SK-N-SH (cell line): ENCODE measurements around the gene MBNL2. TPM values are rescaled to one million over a fixed set of nuclear protein-coding genes. Genes with fewer than 3 reads are reported as not detected.
A peak's percentile ranks its signal among the peaks of the same experiment; 100 is the strongest.

ENCODE experiments used
- CTCF ChIA-PET: fragments of 300-600, 350-600 bp; formaldehyde crosslinking; extraction: SDS; loops from one replicate; lab custom pipeline; 2021; lab: Yijun Ruan, JAX
- POLR2A ChIA-PET: fragments of 350-600 bp; sonication (Branson Sonifier 250); formaldehyde crosslinking; extraction: SDS; loops from one replicate; lab custom pipeline; 2020; ENCODE audit warnings: antibody characterized with exemption, inconsistent platforms; lab: Yijun Ruan, JAX
- DNase-seq: peaks from one replicate; pipeline ENCODE4 v3.0.0; 2012
- H2AFZ ChIP-seq: fragments of 200-600 bp; sonication (generic); 2 replicates; pipeline ENCODE4 v1.8.1; 2016; ENCODE audit warnings: antibody characterized with exemption, mild to moderate bottlenecking, low read depth
- H3F3A ChIP-seq: fragments of 200-600 bp; sonication (generic); replicated peaks from 2 replicates; pipeline ENCODE3; 2016; ENCODE audit warnings: antibody characterized with exemption, mild to moderate bottlenecking; ENCODE audit not compliant: insufficient read depth
- H3K27ac ChIP-seq, 2 experiments: fragments of 200-500 bp in 1 of 2; fragments of 200-600 bp in 1 of 2; sonication (Bioruptor generic) in 1 of 2; sonication (generic), shearing (Covaris generic) in 1 of 2; 2 replicates each; pipeline versions ENCODE4 v1.5.1 to v1.6.1; 2014 to 2016; ENCODE audit warnings: low read depth in 2 of 2, inconsistent platforms in 1 of 2, low read length in 1 of 2, mild to moderate bottlenecking in 1 of 2, mixed read lengths in 1 of 2
- H3K27me3 ChIP-seq: fragments of 200-600 bp; sonication (generic), shearing (Covaris generic); 2 replicates; pipeline ENCODE4 v1.6.1; 2016; ENCODE audit warnings: mixed run types; ENCODE audit not compliant: insufficient read depth
- H3K36me3 ChIP-seq, 2 experiments: fragments of 200-500 bp in 1 of 2; fragments of 200-600 bp in 1 of 2; sonication (Bioruptor generic) in 1 of 2; sonication (generic) in 1 of 2; replicated peaks in 1 of 2; 2 replicates each; pipeline versions ENCODE3 to v1.5.1; 2014 to 2016; ENCODE audit warnings: low read length in 1 of 2, mild to moderate bottlenecking in 1 of 2; ENCODE audit not compliant: insufficient read depth in 2 of 2, control insufficient read depth in 1 of 2
- H3K4me1 ChIP-seq, 2 experiments: fragments of 200-500 bp in 1 of 2; fragments of 200-600 bp in 1 of 2; sonication (Bioruptor generic) in 1 of 2; sonication (generic), shearing (Covaris generic) in 1 of 2; 2 replicates each; pipeline versions ENCODE4 v1.5.1 to v1.6.1; 2014 to 2016; ENCODE audit warnings: low read depth in 1 of 2, low read length in 1 of 2, mixed run types in 1 of 2; ENCODE audit not compliant: insufficient read depth in 2 of 2, control insufficient read depth in 1 of 2
- H3K4me2 ChIP-seq: fragments of 200-600 bp; sonication (generic), shearing (Covaris generic); 2 replicates; pipeline ENCODE4 v1.6.1; 2017; ENCODE audit warnings: mixed run types
- H3K4me3 ChIP-seq, 2 experiments: fragments of 200-500 bp in 1 of 2; fragments of 200-600 bp in 1 of 2; sonication (Bioruptor generic) in 1 of 2; sonication (generic), shearing (Covaris generic) in 1 of 2; 2 replicates each; pipeline versions ENCODE4 v1.5.1 to v1.8.1; 2014 to 2016; ENCODE audit warnings: low read depth in 2 of 2, inconsistent platforms in 1 of 2, low read length in 1 of 2, mild to moderate bottlenecking in 1 of 2, mixed read lengths in 1 of 2, moderate library complexity in 1 of 2
- H3K79me2 ChIP-seq: fragments of 200-600 bp; sonication (generic); 2 replicates; pipeline ENCODE4 v1.8.1; 2017; ENCODE audit warnings: mild to moderate bottlenecking; ENCODE audit not compliant: insufficient read depth
- H3K9ac ChIP-seq: fragments of 200-600 bp; sonication (generic); 2 replicates; pipeline ENCODE4 v1.6.1; 2017; ENCODE audit warnings: mixed run types
- H3K9me2 ChIP-seq: fragments of 200-600 bp; sonication (generic); 2 replicates; pipeline ENCODE4 v1.6.1; 2017; ENCODE audit warnings: mixed run types
- H3K9me3 ChIP-seq: fragments of 200-600 bp; sonication (generic); 2 replicates; pipeline ENCODE4 v1.6.1; 2017; ENCODE audit warnings: mixed run types, mild to moderate bottlenecking, moderate library complexity
- H4K20me1 ChIP-seq: fragments of 200-600 bp; sonication (generic); 2 replicates; pipeline ENCODE4 v1.6.1; 2017; ENCODE audit warnings: mild to moderate bottlenecking, mixed run types; ENCODE audit not compliant: insufficient read depth
- EP300 ChIP-seq, 2 experiments: IDR thresholded peaks; 2 replicates each; pipeline versions ENCODE4 v1.4.0 to v1.6.1; 2012; ENCODE audit warnings: borderline replicate concordance in 1 of 2, low read depth in 1 of 2, low read length in 1 of 2
- EZH2phosphoT487 ChIP-seq: fragments of 200-600 bp; sonication (generic); IDR thresholded peaks from 2 replicates; pipeline ENCODE4 v1.6.1; 2017; ENCODE audit warnings: low read depth, mixed run types, mild to moderate bottlenecking, antibody characterized with exemption, moderate library complexity, borderline replicate concordance
- FOSL2 ChIP-seq: IDR thresholded peaks from 2 replicates; pipeline ENCODE4 v1.4.0; 2012; ENCODE audit warnings: low read depth, mild to moderate bottlenecking, moderate library complexity, borderline replicate concordance
- GABPA ChIP-seq: IDR thresholded peaks from 2 replicates; pipeline ENCODE4 v1.4.0; 2012; ENCODE audit warnings: low read depth, mild to moderate bottlenecking
- JUND ChIP-seq: IDR thresholded peaks from 2 replicates; pipeline ENCODE4 v1.4.0; 2012
- RCOR1 ChIP-seq: fragments of 150-350 bp; IDR thresholded peaks from 2 replicates; pipeline ENCODE4 v1.6.1; 2017; ENCODE audit warnings: antibody characterized with exemption, low read length
- RFX5 ChIP-seq: IDR thresholded peaks from 2 replicates; pipeline ENCODE4 v1.6.1; 2012; ENCODE audit warnings: mild to moderate bottlenecking, improper control_type of control experiment, low read length
- RXRA ChIP-seq: IDR thresholded peaks from 2 replicates; pipeline ENCODE4 v1.4.0; 2012; ENCODE audit warnings: low read depth, mild to moderate bottlenecking, borderline replicate concordance
- SIN3A ChIP-seq: IDR thresholded peaks from 2 replicates; pipeline ENCODE4 v1.6.1; 2012; ENCODE audit warnings: low read depth, mild to moderate bottlenecking, low read length, moderate library complexity, borderline replicate concordance
- TEAD4 ChIP-seq: IDR thresholded peaks from 2 replicates; pipeline ENCODE4 v1.4.0; 2012; ENCODE audit warnings: mild to moderate bottlenecking, borderline replicate concordance; ENCODE audit not compliant: insufficient read depth
- YY1 ChIP-seq: IDR thresholded peaks from 2 replicates; pipeline ENCODE4 v1.4.0; 2012; ENCODE audit warnings: low read depth, mild to moderate bottlenecking
- polyA plus RNA-seq, 3 experiments: library from polyadenylated mRNA; depleted of rRNA; stranded (reverse); fragments of >200 nt; gene quantifications; 2 replicates each; pipeline ENCODE4 v1.2.3, GENCODE V29; 2012
- TF ChIP-seq, protein P1 (sequence below): IDR thresholded peaks from 2 replicates; pipeline ENCODE4 v1.6.1; 2012; ENCODE audit warnings: mild to moderate bottlenecking, low read depth, low read length, moderate library complexity
- TF ChIP-seq, protein P2 (sequence below): IDR thresholded peaks from 2 replicates; pipeline ENCODE4; 2012
- TF ChIP-seq, protein P3 (sequence below): IDR thresholded peaks from 2 replicates; pipeline ENCODE4 v1.4.0; 2012; ENCODE audit warnings: low read depth, borderline replicate concordance

MBNL2 gene
- polyA plus RNA-seq, 1 of the 3 experiments (the other 2 are of a cell fraction): 24.5 TPM

DNA sequence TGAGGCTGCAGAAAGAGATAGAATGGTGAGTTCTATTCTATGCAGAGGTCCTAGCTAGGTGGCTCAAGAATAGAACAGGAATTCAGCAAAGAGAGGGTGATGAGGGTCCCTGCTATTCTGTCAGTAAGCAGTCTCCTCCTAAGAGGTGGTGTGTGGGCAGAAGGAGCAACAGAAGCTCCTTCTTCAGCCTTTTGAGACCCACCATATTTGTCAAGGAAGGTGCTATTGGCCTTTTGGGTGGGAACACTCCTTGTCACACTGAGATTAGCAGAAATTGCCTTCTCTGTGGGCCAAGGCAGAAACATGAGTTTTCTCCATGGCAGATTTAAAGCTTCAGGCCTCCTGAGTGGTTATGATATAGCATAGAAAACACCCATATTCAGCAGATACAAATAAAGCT, 172.4 kb downstream of the MBNL2 start:
- CTCF ChIA-PET: interaction anchor here (1.2 kb wide), 1 partner anchor 13 kb away, joined by 4 read pairs; no protein-coding TSS in a partner anchor
- POLR2A ChIA-PET: no interaction called here
- H3K79me2 ChIP-seq: no peaks in the 10 kb centered on the region; the same call in 1 of the 2 replicates
- no peak overlapping the region for H3K9ac ChIP-seq
- H3K36me3 ChIP-seq: peaks cover 28 to 43% of the 10 kb centered on the region in 2 experiments
- peaks cover 63% of the 10 kb centered on the region for H3F3A ChIP-seq
- no peak overlapping the region for H3K4me3 ChIP-seq
- H4K20me1 ChIP-seq: peaks cover 2% of the 10 kb centered on the region; the same call in 1 of the 2 replicates
- H3K4me1 ChIP-seq: peaks cover 0 to 27% of the 10 kb centered on the region in 2 experiments; a peak in 2 of 4 replicates
- H3K9me2 ChIP-seq: no peaks in the 10 kb centered on the region
- H3K27ac ChIP-seq: peak overlapping the region in 1 of 2 experiments; percentile 29; a peak in 1 of 4 replicates
- no peaks in the 10 kb centered on the region for H3K27me3 ChIP-seq
- no peak overlapping the region for H2AFZ ChIP-seq
- no peak overlapping the region for H3K4me2 ChIP-seq
- TF ChIP-seq GABPA (no peak), TEAD4 (no peak), RFX5 (no peak), YY1 (no peak), EZH2phosphoT487 (no peak), SIN3A (no peak), RXRA (no peak), RCOR1 (no peak), JUND (no peak), FOSL2 (no peak), EP300 (IDR thresholded peaks at IDR 0.05; ENCODE audit: borderline replicate concordance in 1 of 2, low read depth in 1 of 2, low read length in 1 of 2) (no peak)
- TF ChIP-seq, protein P1, sequence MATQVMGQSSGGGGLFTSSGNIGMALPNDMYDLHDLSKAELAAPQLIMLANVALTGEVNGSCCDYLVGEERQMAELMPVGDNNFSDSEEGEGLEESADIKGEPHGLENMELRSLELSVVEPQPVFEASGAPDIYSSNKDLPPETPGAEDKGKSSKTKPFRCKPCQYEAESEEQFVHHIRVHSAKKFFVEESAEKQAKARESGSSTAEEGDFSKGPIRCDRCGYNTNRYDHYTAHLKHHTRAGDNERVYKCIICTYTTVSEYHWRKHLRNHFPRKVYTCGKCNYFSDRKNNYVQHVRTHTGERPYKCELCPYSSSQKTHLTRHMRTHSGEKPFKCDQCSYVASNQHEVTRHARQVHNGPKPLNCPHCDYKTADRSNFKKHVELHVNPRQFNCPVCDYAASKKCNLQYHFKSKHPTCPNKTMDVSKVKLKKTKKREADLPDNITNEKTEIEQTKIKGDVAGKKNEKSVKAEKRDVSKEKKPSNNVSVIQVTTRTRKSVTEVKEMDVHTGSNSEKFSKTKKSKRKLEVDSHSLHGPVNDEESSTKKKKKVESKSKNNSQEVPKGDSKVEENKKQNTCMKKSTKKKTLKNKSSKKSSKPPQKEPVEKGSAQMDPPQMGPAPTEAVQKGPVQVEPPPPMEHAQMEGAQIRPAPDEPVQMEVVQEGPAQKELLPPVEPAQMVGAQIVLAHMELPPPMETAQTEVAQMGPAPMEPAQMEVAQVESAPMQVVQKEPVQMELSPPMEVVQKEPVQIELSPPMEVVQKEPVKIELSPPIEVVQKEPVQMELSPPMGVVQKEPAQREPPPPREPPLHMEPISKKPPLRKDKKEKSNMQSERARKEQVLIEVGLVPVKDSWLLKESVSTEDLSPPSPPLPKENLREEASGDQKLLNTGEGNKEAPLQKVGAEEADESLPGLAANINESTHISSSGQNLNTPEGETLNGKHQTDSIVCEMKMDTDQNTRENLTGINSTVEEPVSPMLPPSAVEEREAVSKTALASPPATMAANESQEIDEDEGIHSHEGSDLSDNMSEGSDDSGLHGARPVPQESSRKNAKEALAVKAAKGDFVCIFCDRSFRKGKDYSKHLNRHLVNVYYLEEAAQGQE: no peak
- TF ChIP-seq, protein P2, sequence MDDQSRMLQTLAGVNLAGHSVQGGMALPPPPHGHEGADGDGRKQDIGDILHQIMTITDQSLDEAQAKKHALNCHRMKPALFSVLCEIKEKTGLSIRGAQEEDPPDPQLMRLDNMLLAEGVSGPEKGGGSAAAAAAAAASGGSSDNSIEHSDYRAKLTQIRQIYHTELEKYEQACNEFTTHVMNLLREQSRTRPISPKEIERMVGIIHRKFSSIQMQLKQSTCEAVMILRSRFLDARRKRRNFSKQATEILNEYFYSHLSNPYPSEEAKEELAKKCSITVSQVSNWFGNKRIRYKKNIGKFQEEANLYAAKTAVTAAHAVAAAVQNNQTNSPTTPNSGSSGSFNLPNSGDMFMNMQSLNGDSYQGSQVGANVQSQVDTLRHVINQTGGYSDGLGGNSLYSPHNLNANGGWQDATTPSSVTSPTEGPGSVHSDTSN: no peak
- TF ChIP-seq, protein P3, sequence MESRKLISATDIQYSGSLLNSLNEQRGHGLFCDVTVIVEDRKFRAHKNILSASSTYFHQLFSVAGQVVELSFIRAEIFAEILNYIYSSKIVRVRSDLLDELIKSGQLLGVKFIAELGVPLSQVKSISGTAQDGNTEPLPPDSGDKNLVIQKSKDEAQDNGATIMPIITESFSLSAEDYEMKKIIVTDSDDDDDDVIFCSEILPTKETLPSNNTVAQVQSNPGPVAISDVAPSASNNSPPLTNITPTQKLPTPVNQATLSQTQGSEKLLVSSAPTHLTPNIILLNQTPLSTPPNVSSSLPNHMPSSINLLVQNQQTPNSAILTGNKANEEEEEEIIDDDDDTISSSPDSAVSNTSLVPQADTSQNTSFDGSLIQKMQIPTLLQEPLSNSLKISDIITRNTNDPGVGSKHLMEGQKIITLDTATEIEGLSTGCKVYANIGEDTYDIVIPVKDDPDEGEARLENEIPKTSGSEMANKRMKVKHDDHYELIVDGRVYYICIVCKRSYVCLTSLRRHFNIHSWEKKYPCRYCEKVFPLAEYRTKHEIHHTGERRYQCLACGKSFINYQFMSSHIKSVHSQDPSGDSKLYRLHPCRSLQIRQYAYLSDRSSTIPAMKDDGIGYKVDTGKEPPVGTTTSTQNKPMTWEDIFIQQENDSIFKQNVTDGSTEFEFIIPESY: no peak
- DNase-seq: no peak
- H3K9me3 ChIP-seq: no peaks in the 10 kb centered on the region
